DND-41 (cell line): Measurements from ENCODE around the gene TAMM41.

Source experiments
- CTCF ChIP-seq: IDR thresholded peaks from 2 replicates; pipeline ENCODE4 v1.5.1; 2012; ENCODE audit warnings: borderline replicate concordance, low read length, moderate library complexity, mild to moderate bottlenecking; ENCODE audit not compliant: poor library complexity, severe bottlenecking; ENCODE audit errors: extremely low read depth
- EZH2 ChIP-seq: IDR thresholded peaks from 3 replicates; pipeline ENCODE4 v1.6.1; 2012; ENCODE audit warnings: borderline replicate concordance, low read depth, mild to moderate bottlenecking, moderate library complexity, low read length, inconsistent platforms; ENCODE audit not compliant: severe bottlenecking

DNA sequence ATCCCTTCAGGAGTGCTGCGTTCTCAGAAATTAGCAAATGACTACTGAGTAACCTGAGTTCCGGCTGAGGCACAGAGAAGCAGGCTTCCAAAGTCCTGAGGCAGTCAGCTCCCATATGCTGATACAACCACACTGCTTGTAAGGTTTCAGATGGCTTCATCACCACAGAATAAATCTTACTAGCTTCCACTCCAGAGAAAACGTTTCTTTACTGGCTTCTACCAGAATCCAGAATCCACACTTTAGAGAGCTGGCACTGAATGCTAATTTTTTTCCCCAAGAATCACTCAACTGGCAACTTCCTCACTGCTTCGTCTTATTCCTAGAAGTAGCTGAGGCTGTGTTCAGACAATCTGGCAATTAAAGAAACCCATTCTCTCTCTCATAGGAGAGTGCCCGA, 21.4 kb downstream of the TAMM41 start:
- TF ChIP-seq EZH2: no peak
- TF ChIP-seq CTCF: no peak
